Fibroblast of lung (primary cell): Measurements from ENCODE around the gene TMEM163.

ENCODE experiments used
- CTCF ChIP-seq, 2 donors: IDR thresholded peaks in 1 of 2; conservative IDR thresholded peaks in 1 of 2; 1 replicate in 1 of 2; 2 replicates in 1 of 2; pipeline ENCODE4 v1.5.1; 2011 to 2012; ENCODE audit warnings: low read length in 2 of 2, control low read depth in 1 of 2, inconsistent platforms in 1 of 2, low read depth in 1 of 2, mild to moderate bottlenecking in 1 of 2
- EZH2 ChIP-seq: IDR thresholded peaks from 2 replicates; pipeline ENCODE4 v1.5.1; 2012; ENCODE audit warnings: low read length, control low read depth, mild to moderate bottlenecking; ENCODE audit errors: missing control alignments

DNA sequence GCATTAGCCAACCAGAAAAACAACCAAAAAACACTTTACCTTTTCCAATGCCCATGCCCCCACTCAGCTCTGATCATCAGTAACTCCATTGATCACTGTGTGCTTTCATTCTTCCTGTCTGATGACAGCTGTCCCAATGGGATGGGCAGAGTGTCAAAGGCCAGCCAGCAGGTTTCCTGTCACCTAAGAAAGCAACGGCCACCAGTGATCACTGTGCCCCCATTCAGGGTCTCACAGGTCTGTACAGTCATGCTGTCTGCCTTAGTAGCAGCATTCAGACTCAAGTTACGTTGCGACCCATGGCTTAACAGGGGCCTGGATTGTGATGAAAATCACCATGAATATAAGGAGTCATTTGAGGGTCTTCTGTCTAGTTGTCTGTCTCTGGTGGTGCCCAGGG lies 280.4 kb downstream of the TMEM163 start:
- TF ChIP-seq CTCF (conservative IDR thresholded peaks at IDR 0.05 in 1 of 2, IDR thresholded peaks at IDR 0.05 in 1 of 2; ENCODE audit: low read depth in 1 of 2, low read length in 2 of 2) (no peak), EZH2 (no peak)
